Transverse colon (tissue), 4 donors: ENCODE measurements around the gene PPFIA1.

Source experiments
- POLR2A ChIP-seq: fragments of 450-650 bp; IDR thresholded peaks from one replicate; pipeline ENCODE4 v1.6.1; 2016; ENCODE audit warnings: antibody characterized with exemption, mild to moderate bottlenecking, moderate library complexity
- POLR2AphosphoS5 ChIP-seq, 3 donors: sonication (generic); formaldehyde crosslinking; IDR thresholded peaks; one replicate each; pipeline ENCODE4 v1.6.1; 2016; ENCODE audit warnings: antibody characterized with exemption in 3 of 3
- TF ChIP-seq, protein P1 (sequence below), 5 experiments: fragments of 200-600 bp in 3 of 5; fragments of 450-650 bp in 2 of 5; sonication (generic) in 3 of 5; IDR thresholded peaks; 1 replicate in 2 of 5; 2 replicates in 3 of 5; pipeline ENCODE4 v1.5.1; 2016 to 2017; ENCODE audit warnings: antibody characterized with exemption in 5 of 5, inconsistent platforms in 3 of 5, mild to moderate bottlenecking in 2 of 5, moderate library complexity in 1 of 5

- TF ChIP-seq POLR2AphosphoS5 (IDR thresholded peaks at IDR 0.05) = no peak
- TF ChIP-seq, protein P1, sequence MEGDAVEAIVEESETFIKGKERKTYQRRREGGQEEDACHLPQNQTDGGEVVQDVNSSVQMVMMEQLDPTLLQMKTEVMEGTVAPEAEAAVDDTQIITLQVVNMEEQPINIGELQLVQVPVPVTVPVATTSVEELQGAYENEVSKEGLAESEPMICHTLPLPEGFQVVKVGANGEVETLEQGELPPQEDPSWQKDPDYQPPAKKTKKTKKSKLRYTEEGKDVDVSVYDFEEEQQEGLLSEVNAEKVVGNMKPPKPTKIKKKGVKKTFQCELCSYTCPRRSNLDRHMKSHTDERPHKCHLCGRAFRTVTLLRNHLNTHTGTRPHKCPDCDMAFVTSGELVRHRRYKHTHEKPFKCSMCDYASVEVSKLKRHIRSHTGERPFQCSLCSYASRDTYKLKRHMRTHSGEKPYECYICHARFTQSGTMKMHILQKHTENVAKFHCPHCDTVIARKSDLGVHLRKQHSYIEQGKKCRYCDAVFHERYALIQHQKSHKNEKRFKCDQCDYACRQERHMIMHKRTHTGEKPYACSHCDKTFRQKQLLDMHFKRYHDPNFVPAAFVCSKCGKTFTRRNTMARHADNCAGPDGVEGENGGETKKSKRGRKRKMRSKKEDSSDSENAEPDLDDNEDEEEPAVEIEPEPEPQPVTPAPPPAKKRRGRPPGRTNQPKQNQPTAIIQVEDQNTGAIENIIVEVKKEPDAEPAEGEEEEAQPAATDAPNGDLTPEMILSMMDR (IDR thresholded peaks at IDR 0.05) = no peak
- no peak for TF ChIP-seq POLR2A
Measured at GRCh38 chr11:70432065-70432464, 161.6 kb downstream of the PPFIA1 start.
